Kasumi-1 (cell line): ENCODE results near the gene DNAJC25.
A peak's percentile ranks its signal among the peaks of the same experiment; 100 is the strongest.
"Not testable (repeated sequence)": the region's sequence is repeated elsewhere in the genome, so short reads cannot be mapped to it uniquely, and the experiment has no call there.

Experiments
- DNase-seq, 2 experiments: peaks; one replicate each; lab custom pipeline; 2025; lab: John Stamatoyannopoulos, UW

Gene DNAJC25

GRCh38 chr9:111668026-111668573, 37.0 kb downstream of the DNAJC25 start:
- DNase-seq: no peak

- DNase-seq: not testable (repeated sequence)
Observed at GRCh38 chr9:111668601-111669000, 37.5 kb downstream of the DNAJC25 start.

GRCh38 chr9:111674319-111674718, 43.2 kb downstream of the DNAJC25 start:
- no peak for DNase-seq

- DNase-seq: no peak
Observed at GRCh38 chr9:111676116-111676515, 45.0 kb downstream of the DNAJC25 start.

GRCh38 chr9:111678293-111678692, 47.2 kb downstream of the DNAJC25 start:
- no peak for DNase-seq

- DNase-seq: no peak
Observed at GRCh38 chr9:111679199-111679598, 48.1 kb downstream of the DNAJC25 start.

GRCh38 chr9:111683392-111683791, 52.3 kb downstream of the DNAJC25 start:
- no peak for DNase-seq

GRCh38 chr9:111691672-111692329, 60.7 kb downstream of the DNAJC25 start:
- peak; percentile 79 to 82 for DNase-seq

GRCh38 chr9:111696796-111697195, 65.7 kb downstream of the DNAJC25 start:
- no peak for DNase-seq

- peak; percentile 6 to 11 for DNase-seq
Observed at GRCh38 chr9:111700776-111701175, 69.6 kb downstream of the DNAJC25 start.
